ENCODE measurements around the gene KLRF1.
"Not testable (repeated sequence)": the region's sequence is repeated elsewhere in the genome, so short reads cannot be mapped to it uniquely, and the experiment has no call there.

Gene KLRF1

GRCh38 chr12:9864913-9865675 is 37.8 kb downstream of the KLRF1 start:
- in situ Hi-C loops (cut with MboI; ENCODE audit: low pct_unique_long_range_greater_than_20kb, low sequenced_read_pairs), result no loop called here
- peak; percentile 69 for DNase-seq

DNA sequence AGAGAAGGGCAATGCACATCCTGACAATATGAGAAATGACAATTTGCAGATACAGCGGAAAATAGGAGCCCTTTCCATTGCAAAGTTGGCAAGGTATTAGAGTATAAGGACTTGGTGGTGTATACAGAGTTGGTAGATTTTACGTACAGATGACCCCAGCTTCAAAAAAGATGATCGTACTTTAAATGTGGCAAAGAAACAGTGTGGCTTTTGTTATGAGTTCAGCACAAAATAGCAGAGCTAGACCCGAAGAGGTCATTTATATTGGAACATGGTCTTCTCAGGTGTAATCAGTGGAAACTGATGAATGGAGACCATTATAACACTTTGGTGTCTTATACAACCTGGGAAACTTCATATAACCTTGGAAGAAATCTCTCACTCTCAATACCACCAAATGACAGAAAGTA is 39.6 kb downstream of the KLRF1 start:
- in situ Hi-C loops (cut with MboI; ENCODE audit: low pct_unique_long_range_greater_than_20kb, low sequenced_read_pairs), result no loop called here
- peak; percentile 70 for DNase-seq

GRCh38 chr12:9867531-9867930 is 40.2 kb downstream of the KLRF1 start:
- in situ Hi-C loops (cut with MboI; ENCODE audit: low pct_unique_long_range_greater_than_20kb, low sequenced_read_pairs), result no loop called here
- peak; percentile 64 for DNase-seq

GRCh38 chr12:9868311-9868801 is 41.1 kb downstream of the KLRF1 start:
- peak; percentile 77 for DNase-seq
- in situ Hi-C loops (cut with MboI; ENCODE audit: low pct_unique_long_range_greater_than_20kb, low sequenced_read_pairs), result no loop called here

GRCh38 chr12:9868951-9869306 is 41.6 kb downstream of the KLRF1 start:
- DNase-seq, result no peak
- in situ Hi-C loops (cut with MboI; ENCODE audit: low pct_unique_long_range_greater_than_20kb, low sequenced_read_pairs), result no loop called here

- in situ Hi-C loops (cut with MboI; ENCODE audit: low pct_unique_long_range_greater_than_20kb, low sequenced_read_pairs), result no loop called here
- peak; percentile 92 for DNase-seq
Measured at GRCh38 chr12:9869307-9870161, 42.3 kb downstream of the KLRF1 start, which contains the start of gene CLEC2B. Gene CLEC2B, minus strand, starts transcription at chr12:9869354.

- in situ Hi-C loops (cut with MboI; ENCODE audit: low pct_unique_long_range_greater_than_20kb, low sequenced_read_pairs), result no loop called here
- DNase-seq, result peak; percentile 49
Measured at GRCh38 chr12:9870286-9870866, 43.1 kb downstream of the KLRF1 start.

- in situ Hi-C loops (cut with MboI; ENCODE audit: low pct_unique_long_range_greater_than_20kb, low sequenced_read_pairs), result no loop called here
- DNase-seq, result peak; percentile 57
Measured at GRCh38 chr12:9872162-9872561, 44.9 kb downstream of the KLRF1 start.

GRCh38 chr12:9872742-9873141 is 45.5 kb downstream of the KLRF1 start:
- in situ Hi-C loops (cut with MboI; ENCODE audit: low pct_unique_long_range_greater_than_20kb, low sequenced_read_pairs), result no loop called here
- no peak for DNase-seq

DNA sequence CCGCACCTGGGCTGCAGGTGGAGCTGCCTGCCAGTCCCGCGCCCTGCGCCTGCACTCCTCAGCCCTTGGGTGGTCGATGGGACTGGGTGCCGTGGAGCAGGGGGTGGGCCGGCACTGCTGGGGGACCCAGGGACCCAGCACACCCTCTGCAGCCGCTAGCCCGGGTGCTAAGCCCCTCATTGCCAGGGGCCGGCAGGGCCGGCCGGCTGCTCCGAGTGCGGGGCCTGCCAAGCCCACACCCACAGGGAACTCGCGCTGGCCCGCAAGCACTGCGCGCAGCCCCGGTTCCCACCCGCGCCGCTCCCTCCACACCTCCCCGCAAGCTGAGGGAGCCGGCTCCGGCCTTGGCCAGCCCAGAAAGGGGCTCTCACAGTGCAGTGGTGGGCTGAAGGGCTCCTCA is 48.8 kb downstream of the KLRF1 start:
- in situ Hi-C loops (cut with MboI; ENCODE audit: low pct_unique_long_range_greater_than_20kb, low sequenced_read_pairs); DNase-seq: not testable (repeated sequence)

GRCh38 chr12:9880532-9881078 is 53.3 kb downstream of the KLRF1 start:
- no peak for DNase-seq
- in situ Hi-C loops (cut with MboI; ENCODE audit: low pct_unique_long_range_greater_than_20kb, low sequenced_read_pairs), result no loop called here

DNA sequence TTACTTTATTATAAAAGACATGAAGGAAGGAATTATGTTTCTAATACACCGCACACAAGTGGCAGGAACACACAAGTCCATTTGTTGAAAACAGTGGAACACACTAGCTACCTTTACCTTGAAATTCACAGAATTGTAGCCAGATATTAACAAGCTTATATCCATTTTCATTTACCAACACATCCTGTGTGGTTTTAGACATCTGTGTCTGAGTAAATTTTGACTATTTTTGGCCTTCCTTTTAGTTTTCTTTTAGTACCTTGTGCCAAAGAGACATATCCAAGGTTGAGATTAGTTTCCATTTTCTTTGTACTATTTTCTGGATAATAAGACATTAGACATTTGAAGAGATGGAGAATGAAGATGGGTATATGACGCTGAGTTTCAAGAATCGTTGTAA is 54.0 kb downstream of the KLRF1 start, which contains the start of gene KLRF2:
TSS of gene KLRF2 (plus strand) at position 244 of the 400 bp plus-strand sequence. CDS start at position 351, 107 bp downstream.
- in situ Hi-C loops (cut with MboI; ENCODE audit: low pct_unique_long_range_greater_than_20kb, low sequenced_read_pairs), result no loop called here

GRCh38 chr12:9881988-9882387 is 54.7 kb downstream of the KLRF1 start:
- in situ Hi-C loops (cut with MboI; ENCODE audit: low pct_unique_long_range_greater_than_20kb, low sequenced_read_pairs), result no loop called here
- no peak for DNase-seq

More for the DNA sequence above, 54.0 kb downstream of the KLRF1 start, which contains the start of gene KLRF2:
- DNase-seq, result no peak

DNA sequence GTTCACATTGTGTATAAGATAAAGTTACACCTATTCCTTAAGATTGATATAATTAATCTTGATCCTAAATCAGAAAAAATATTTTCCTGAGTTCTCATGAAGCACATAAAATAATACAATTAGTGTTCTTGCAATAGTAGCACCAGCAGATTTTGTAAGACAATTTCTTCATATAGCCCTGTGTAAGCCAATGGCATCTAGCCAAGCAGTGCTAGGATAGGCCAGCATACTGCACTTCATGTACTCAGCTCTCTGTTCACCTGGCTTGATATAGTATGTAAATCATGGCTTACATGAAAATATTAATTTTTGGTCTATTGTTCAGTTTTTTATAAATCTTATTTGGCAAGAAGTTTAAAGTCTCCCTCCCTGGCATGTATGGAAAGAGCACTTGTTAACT is 55.9 kb downstream of the KLRF1 start:
- no peak for DNase-seq
- in situ Hi-C loops (cut with MboI; ENCODE audit: low pct_unique_long_range_greater_than_20kb, low sequenced_read_pairs), result no loop called here

DNA sequence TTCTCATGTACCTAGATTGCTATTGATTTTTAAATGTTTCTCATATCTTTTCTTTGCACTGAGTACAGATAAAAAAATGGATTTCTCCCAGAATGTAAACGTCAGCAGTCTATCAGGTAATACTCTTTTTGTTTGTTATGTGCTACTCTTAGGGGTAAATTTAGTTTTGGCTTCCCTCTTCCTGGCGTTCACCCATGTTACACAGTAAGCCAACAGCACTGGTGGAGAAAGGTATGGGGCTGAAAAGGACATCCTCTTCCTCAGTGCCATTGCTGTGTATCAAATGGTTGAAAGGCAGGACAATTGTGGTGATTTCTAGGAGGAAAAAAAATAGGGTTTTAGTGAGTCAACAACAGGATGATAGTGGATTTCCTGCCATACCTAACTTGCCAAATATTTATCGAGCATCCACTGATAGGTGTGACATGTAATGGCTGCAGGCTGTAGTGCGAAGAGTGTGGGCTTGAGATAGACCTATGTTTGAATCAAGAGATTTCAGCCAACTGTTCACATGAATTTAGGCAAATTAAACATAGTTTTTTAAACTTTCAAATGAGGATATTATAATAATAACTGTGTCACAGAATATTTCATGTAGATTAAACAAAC is 61.5 kb downstream of the KLRF1 start:
- DNase-seq, result no peak
- in situ Hi-C loops (cut with MboI; ENCODE audit: low pct_unique_long_range_greater_than_20kb, low sequenced_read_pairs), result no loop called here

All from KBM-7 (cell line).